ENCODE data around the gene ADPRH. TPM values are rescaled to one million over a fixed set of nuclear protein-coding genes. Genes with fewer than 3 reads are reported as not detected.

ADPRH gene
- total RNA-seq, 3 donors from 2014 or later: 0.93 to 9.1 (median 2.7) TPM

GRCh38 chr3:119555929-119556328, 23.4 kb upstream of the ADPRH start:
- no peak for TF ChIP-seq CTCF (IDR thresholded peaks at IDR 0.05)
- intact Hi-C loops (cut with DNase I, micrococcal nuclease): no loop called here
- Histone ChIP-seq H3K36me3 (ENCODE audit: low read depth) (no peaks in the 10 kb centered on the region), H3K9me3 (no peaks in the 10 kb centered on the region), H3K4me1 (ENCODE audit: low read depth) (no peaks in the 10 kb centered on the region), H3K4me3 (no peak overlapping the region)
- no peak for DNase-seq
- ATAC-seq: no peak

GRCh38 chr3:119557192-119557876, 22.0 kb upstream of the ADPRH start:
- H3K9me3 ChIP-seq: no peaks in the 10 kb centered on the region
- DNase-seq (no peak), ATAC-seq (no peak)
- no peak overlapping the region for H3K4me3 ChIP-seq
- intact Hi-C loops (cut with DNase I, micrococcal nuclease): no loop called here
- H3K36me3 ChIP-seq (ENCODE audit: low read depth): no peaks in the 10 kb centered on the region
- no peaks in the 10 kb centered on the region for H3K4me1 ChIP-seq (ENCODE audit: low read depth)
- no peak for TF ChIP-seq CTCF (IDR thresholded peaks at IDR 0.05)

GRCh38 chr3:119557877-119558269, 21.4 kb upstream of the ADPRH start:
- DNase-seq (no peak), ATAC-seq (no peak)
- H3K4me1 ChIP-seq (ENCODE audit: low read depth): no peaks in the 10 kb centered on the region
- no peak overlapping the region for H3K4me3 ChIP-seq
- no peaks in the 10 kb centered on the region for H3K36me3 ChIP-seq (ENCODE audit: low read depth)
- H3K9me3 ChIP-seq: no peaks in the 10 kb centered on the region
- intact Hi-C loops (cut with DNase I, micrococcal nuclease): no loop called here
- no peak for TF ChIP-seq CTCF (IDR thresholded peaks at IDR 0.05)

GRCh38 chr3:119558626-119559317, 20.5 kb upstream of the ADPRH start:
- H3K9me3 ChIP-seq: no peaks in the 10 kb centered on the region
- no peak overlapping the region for H3K4me3 ChIP-seq
- no peaks in the 10 kb centered on the region for H3K36me3 ChIP-seq (ENCODE audit: low read depth)
- intact Hi-C loops (cut with DNase I, micrococcal nuclease): no loop called here
- ATAC-seq (no peak), DNase-seq (no peak)
- no peak for TF ChIP-seq CTCF (IDR thresholded peaks at IDR 0.05)
- no peaks in the 10 kb centered on the region for H3K4me1 ChIP-seq (ENCODE audit: low read depth)

- ATAC-seq: peak; percentile 91
- TF ChIP-seq CTCF (IDR thresholded peaks at IDR 0.05): no peak
- Histone ChIP-seq H3K9me3 (no peaks in the 10 kb centered on the region), H3K4me3 (no peak within 1 kb of the TSS), H3K4me1 (ENCODE audit: low read depth) (no peaks in the 10 kb centered on the region), H3K36me3 (ENCODE audit: low read depth) (no peaks in the 10 kb centered on the region)
- peak; percentile 61 to 84 (median 62) for DNase-seq
- intact Hi-C loops (cut with DNase I, micrococcal nuclease): no loop called here
These were observed 19.8 kb upstream of the ADPRH start, which contains the start of gene CD80 for GRCh38 chr3:119559441-119559963. CD80 (minus strand) TSS chr3:119559614; CDS start chr3:119557728, 1,886 bp downstream.

All from mucosa of descending colon (tissue), 3 donors.